ENCODE measurements around the gene PDRG1.
"Not testable (repeated sequence)": the region's sequence is repeated elsewhere in the genome, so short reads cannot be mapped to it uniquely, and the experiment has no call there.

The PDRG1 gene

GRCh38 chr20:31925631-31926030, 26.2 kb downstream of the PDRG1 start:
- no peak for DNase-seq

- DNase-seq: no peak
Measured at GRCh38 chr20:31924561-31924960, 27.3 kb downstream of the PDRG1 start.

GRCh38 chr20:31923388-31924331, 28.2 kb downstream of the PDRG1 start:
- no peak for DNase-seq

GRCh38 chr20:31922588-31922987, 29.3 kb downstream of the PDRG1 start:
- DNase-seq: no peak

GRCh38 chr20:31922181-31922580, 29.7 kb downstream of the PDRG1 start:
- no peak for DNase-seq

- not testable (repeated sequence) for DNase-seq
Measured at GRCh38 chr20:31921480-31921879, 30.4 kb downstream of the PDRG1 start.

GRCh38 chr20:31920275-31920855, 31.5 kb downstream of the PDRG1 start:
- DNase-seq: no peak

GRCh38 chr20:31919410-31920155, 32.3 kb downstream of the PDRG1 start:
- no peak for DNase-seq

GRCh38 chr20:31918466-31919105, 33.3 kb downstream of the PDRG1 start:
- no peak for DNase-seq

GRCh38 chr20:31917962-31918412, 33.9 kb downstream of the PDRG1 start:
- not testable (repeated sequence) for DNase-seq

GRCh38 chr20:31916708-31917107, 35.1 kb downstream of the PDRG1 start:
- DNase-seq: no peak

- no peak for DNase-seq
Measured at GRCh38 chr20:31915491-31916280, 36.2 kb downstream of the PDRG1 start.

- no peak for DNase-seq
Measured at GRCh38 chr20:31914170-31914569, 37.7 kb downstream of the PDRG1 start.

GRCh38 chr20:31913431-31914157, 38.3 kb downstream of the PDRG1 start:
- DNase-seq: no peak

- DNase-seq: no peak
Measured at GRCh38 chr20:31910071-31910803, 41.6 kb downstream of the PDRG1 start.

- no peak for DNase-seq
Measured at GRCh38 chr20:31909253-31910070, 42.4 kb downstream of the PDRG1 start.

GRCh38 chr20:31908424-31908823, 43.4 kb downstream of the PDRG1 start:
- no peak for DNase-seq

- no peak for DNase-seq
Measured at GRCh38 chr20:31908016-31908415, 43.8 kb downstream of the PDRG1 start.

GRCh38 chr20:31907046-31907445, 44.8 kb downstream of the PDRG1 start:
- DNase-seq: no peak

GRCh38 chr20:31906001-31906400, 45.8 kb downstream of the PDRG1 start:
- DNase-seq: no peak

Data from effector CD8-positive, alpha-beta T cell (primary cell).